HTR-8/SVneo (cell line): ENCODE data around the gene STX5.
"Not testable (repeated sequence)": the region's sequence is repeated elsewhere in the genome, so short reads cannot be mapped to it uniquely, and the experiment has no call there.

ENCODE experiments used
- DNase-seq: peaks from one replicate; pipeline ENCODE4 v3.0.0; 2011; ENCODE audit warnings: low spot score, mixed read lengths; ENCODE audit not compliant: insufficient read length
- FAIRE-seq: peaks from 2 replicates; lab custom pipeline; 2011; peaks lifted over from hg19 to GRCh38; lab: Jason Lieb, UNC

Gene STX5

GRCh38 chr11:62854825-62855570 is 23.1 kb upstream of the STX5 start:
- FAIRE-seq (no peak), DNase-seq (no peak)

- no peak for DNase-seq
- FAIRE-seq, result no peak
Measured at GRCh38 chr11:62854013-62854824, 22.4 kb upstream of the STX5 start.

GRCh38 chr11:62853279-62853965 is 21.6 kb upstream of the STX5 start:
- DNase-seq (no peak), FAIRE-seq (no peak)

- FAIRE-seq (no peak), DNase-seq (no peak)
Measured at GRCh38 chr11:62852523-62853188, 20.8 kb upstream of the STX5 start.

- no peak for DNase-seq
- FAIRE-seq, result no peak
Measured at GRCh38 chr11:62851807-62852522, 20.1 kb upstream of the STX5 start.

- DNase-seq (no peak), FAIRE-seq (no peak)
Measured at GRCh38 chr11:62850911-62851806, 19.3 kb upstream of the STX5 start.

- no peak for DNase-seq
- FAIRE-seq, result no peak
Measured at GRCh38 chr11:62847767-62848314, 16.0 kb upstream of the STX5 start.

GRCh38 chr11:62846177-62846576 is 14.3 kb upstream of the STX5 start:
- FAIRE-seq (no peak), DNase-seq (no peak)

GRCh38 chr11:62844154-62844553 is 12.3 kb upstream of the STX5 start:
- DNase-seq (no peak), FAIRE-seq (no peak)

- FAIRE-seq (no peak), DNase-seq (no peak)
Measured at GRCh38 chr11:62843466-62843865, 11.6 kb upstream of the STX5 start.

GRCh38 chr11:62842891-62843290 is 11.0 kb upstream of the STX5 start:
- DNase-seq, FAIRE-seq: not testable (repeated sequence)

- no peak for FAIRE-seq
Measured at GRCh38 chr11:62842171-62842741, 10.4 kb upstream of the STX5 start.

GRCh38 chr11:62841361-62842170 is 9.7 kb upstream of the STX5 start:
- DNase-seq (peak; percentile 89), FAIRE-seq (peak; percentile 95)

More at GRCh38 chr11:62842171-62842741, 10.4 kb upstream of the STX5 start:
- DNase-seq, result no peak

GRCh38 chr11:62840721-62841360 is 9.0 kb upstream of the STX5 start:
- FAIRE-seq, DNase-seq: not testable (repeated sequence)

- FAIRE-seq (no peak), DNase-seq (peak; percentile 84)
Measured at GRCh38 chr11:62839050-62839945, 7.4 kb upstream of the STX5 start, which contains the start of gene WDR74. Gene WDR74 (minus strand): TSS chr11:62839590. CDS start chr11:62839570, 20 bp downstream.

- FAIRE-seq (no peak), DNase-seq (no peak)
Measured at GRCh38 chr11:62835336-62835735, 3.5 kb upstream of the STX5 start.
